Measurements from ENCODE around the gene TXNDC2. TPM values are rescaled to one million over a fixed set of nuclear protein-coding genes. Genes with fewer than 3 reads are reported as not detected.

Gene TXNDC2
- total and polyA plus RNA-seq, 9 of the 15 experiments (the other 6 are each of a cell fraction or from before 2014, with no cell fraction given) = 1.2 to 4.9 (median 2.3) TPM

GRCh38 chr18:9885170-9886004, at the start of gene TXNDC2 (continued):
- TF ChIP-seq JUN (IDR thresholded peaks at IDR 0.05; ENCODE audit: borderline replicate concordance, low read depth, low read length) = peak; percentile 57; the same call in 1 of the 2 replicates
- no peak for TF ChIP-seq JUN (CRISPR knock-in tag; IDR thresholded peaks at IDR 0.05; ENCODE audit: borderline replicate concordance)
- TF ChIP-seq MTF1 (CRISPR knock-in tag; IDR thresholded peaks at IDR 0.05; ENCODE audit: borderline replicate concordance) = no peak
- TF ChIP-seq POLR2AphosphoS2 (IDR thresholded peaks at IDR 0.05; ENCODE audit: low read length) = no peak
- TF ChIP-seq STAT5A (IDR thresholded peaks at IDR 0.05; ENCODE audit: borderline replicate concordance, low read length) = 0 out of 2 replicates have a peak, but pooled peaks have one; percentile 25
- no peak for TF ChIP-seq HSF4 (CRISPR knock-in tag; IDR thresholded peaks at IDR 0.05; ENCODE audit: borderline replicate concordance)
- TF ChIP-seq ZNF384 (IDR thresholded peaks at IDR 0.05; ENCODE audit: low read depth, low read length) = no peak
- no peak for TF ChIP-seq ZNF79 (CRISPR knock-in tag; IDR thresholded peaks at IDR 0.05; ENCODE audit: low read depth)
- no peak for TF ChIP-seq ZNF3 (CRISPR knock-in tag; IDR thresholded peaks at IDR 0.05)
- TF ChIP-seq ZNF395 (CRISPR knock-in tag; IDR thresholded peaks at IDR 0.05) = peak; percentile 81
- no peak for TF ChIP-seq ZNF655 (CRISPR knock-in tag; IDR thresholded peaks at IDR 0.05)
- no peak for TF ChIP-seq DLX4 (CRISPR knock-in tag; IDR thresholded peaks at IDR 0.05)
- no peak for TF ChIP-seq NR0B1 (IDR thresholded peaks at IDR 0.05; ENCODE audit: partially characterized antibody)
- no peak for TF ChIP-seq PHTF2 (CRISPR knock-in tag; IDR thresholded peaks at IDR 0.05)
- TF ChIP-seq BCLAF1 (IDR thresholded peaks at IDR 0.05; ENCODE audit: borderline replicate concordance in 1 of 2, control insufficient read depth in 1 of 2, low read depth in 2 of 2, low read length in 1 of 2) = no peak
- TF ChIP-seq POLR2A (conservative IDR thresholded peaks at IDR 0.05) = peak; percentile 52
- no peak for TF ChIP-seq SIRT6 (IDR thresholded peaks at IDR 0.05; ENCODE audit: low read depth, low read length)
- peak; percentile 77 for TF ChIP-seq CHD1 (IDR thresholded peaks at IDR 0.05; ENCODE audit: low read length)
- no peak; the same call in none of the 2 replicates for TF ChIP-seq NFRKB (IDR thresholded peaks at IDR 0.05; ENCODE audit: low read depth)
- TF ChIP-seq KAT2B (IDR thresholded peaks at IDR 0.05; ENCODE audit: low read depth, low read length) = no peak
- no peak for TF ChIP-seq RFX7 (CRISPR knock-in tag; IDR thresholded peaks at IDR 0.05)

Data from K562 (cell line).